ENCODE data around the gene CDC7.

GRCh38 chr1:91572044-91572443 is 71.4 kb downstream of the CDC7 start:
- no peak for TF ChIP-seq CTCF (IDR thresholded peaks at IDR 0.05)
- TF ChIP-seq POLR2A (IDR thresholded peaks at IDR 0.05), result no peak
